Stimulated activated CD4-positive, alpha-beta T cell treated with anti-CD3 and anti-CD28 coated beads, TNF-alpha, amount 100 ng/mL, for 4 hours (primary cell): ENCODE data around the gene DCLRE1B.

ENCODE experiments used
- DNase-seq, 3 experiments: peaks; one replicate each; pipeline ENCODE4 v3.0.0-alpha.2; 2020; ENCODE audit warnings: low read depth in 3 of 3

DCLRE1B gene

GRCh38 chr1:113928187-113928930 is 23.2 kb downstream of the DCLRE1B start:
- no peak for DNase-seq

GRCh38 chr1:113928941-113929749 is 24.0 kb downstream of the DCLRE1B start, which contains the start of gene HIPK1:
Gene HIPK1, plus strand, starts transcription at chr1:113929324.
- DNase-seq = peak; percentile 82 to 87 (median 85)

GRCh38 chr1:113929750-113930498 is 24.8 kb downstream of the DCLRE1B start:
- peak; percentile 30 to 44 (median 31) for DNase-seq

GRCh38 chr1:113930499-113931161 is 25.5 kb downstream of the DCLRE1B start:
- DNase-seq = peak in 1 of 3 experiments; percentile 41

- no peak for DNase-seq
Measured at GRCh38 chr1:113931451-113931851, 26.3 kb downstream of the DCLRE1B start.

GRCh38 chr1:113934006-113934405 is 28.9 kb downstream of the DCLRE1B start:
- DNase-seq = no peak

DNA sequence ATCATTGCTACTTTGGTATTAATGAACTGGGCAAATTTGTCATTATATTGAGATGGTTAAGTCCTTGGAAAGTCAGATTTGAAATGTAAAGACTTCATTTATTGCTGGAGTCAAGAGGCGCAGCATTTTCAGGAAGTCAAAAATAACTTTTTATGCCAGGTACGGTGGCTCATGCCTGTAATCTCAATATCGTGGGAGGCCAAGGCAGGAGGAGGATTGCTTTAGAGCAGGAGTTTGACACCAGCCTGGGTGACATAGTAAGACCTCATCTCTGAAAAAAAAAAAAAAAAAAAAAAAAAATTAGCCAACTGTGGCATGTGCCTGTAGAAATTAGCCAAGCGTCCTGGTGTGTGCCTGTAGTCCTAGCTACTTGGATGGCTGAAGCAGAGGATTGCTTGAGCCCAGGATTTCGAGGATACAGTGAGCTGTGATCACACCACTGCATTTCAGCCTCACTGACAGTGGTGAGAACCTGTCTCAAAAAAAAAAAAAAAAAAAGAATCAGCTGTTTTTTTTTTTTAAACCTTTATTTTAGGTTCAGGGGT is 29.5 kb downstream of the DCLRE1B start:
- no peak for DNase-seq

GRCh38 chr1:113935176-113935575 is 30.1 kb downstream of the DCLRE1B start:
- DNase-seq = no peak

DNA sequence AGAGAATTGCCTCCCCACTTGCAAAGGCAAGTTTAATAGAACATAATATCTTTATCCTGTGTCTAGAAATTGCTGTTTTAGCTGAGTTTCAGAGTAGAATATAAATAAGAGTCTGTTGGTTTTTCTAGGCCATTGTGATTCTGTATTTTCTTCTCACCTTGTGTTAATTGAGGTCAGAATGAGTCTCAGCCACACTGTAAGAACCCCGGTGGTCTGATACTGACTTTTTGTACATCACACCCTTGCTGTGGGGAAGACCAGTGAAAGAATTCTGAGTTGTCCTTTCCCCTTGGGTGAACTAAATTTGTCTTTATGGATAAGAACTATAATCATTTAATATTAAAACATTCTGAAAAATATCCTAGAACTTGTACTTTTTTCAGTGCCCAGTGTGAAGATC is 30.8 kb downstream of the DCLRE1B start:
- no peak for DNase-seq

- DNase-seq = no peak
Measured at GRCh38 chr1:113937146-113937545, 32.0 kb downstream of the DCLRE1B start.

DNA sequence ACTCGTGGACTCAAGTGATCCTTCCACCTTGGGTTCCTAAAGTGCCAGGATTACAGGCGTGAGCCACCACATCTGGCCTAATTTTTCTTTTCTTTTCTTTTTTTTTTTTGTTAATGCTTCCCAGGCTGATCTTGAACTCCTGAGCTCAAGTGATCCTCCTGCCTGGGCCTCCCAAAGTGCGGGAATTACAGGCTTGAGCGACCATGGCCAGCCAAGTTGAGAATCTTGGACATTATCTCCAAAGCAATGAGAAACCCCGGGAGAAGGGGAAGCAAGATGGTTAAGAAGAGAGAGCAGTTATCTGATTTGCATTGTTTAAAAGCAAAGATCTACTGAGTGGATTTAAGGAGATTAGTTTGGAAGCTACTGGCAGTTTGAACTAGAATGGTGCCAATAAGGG is 33.1 kb downstream of the DCLRE1B start:
- DNase-seq = no peak

GRCh38 chr1:113940365-113941244 is 35.5 kb downstream of the DCLRE1B start:
- no peak for DNase-seq

DNA sequence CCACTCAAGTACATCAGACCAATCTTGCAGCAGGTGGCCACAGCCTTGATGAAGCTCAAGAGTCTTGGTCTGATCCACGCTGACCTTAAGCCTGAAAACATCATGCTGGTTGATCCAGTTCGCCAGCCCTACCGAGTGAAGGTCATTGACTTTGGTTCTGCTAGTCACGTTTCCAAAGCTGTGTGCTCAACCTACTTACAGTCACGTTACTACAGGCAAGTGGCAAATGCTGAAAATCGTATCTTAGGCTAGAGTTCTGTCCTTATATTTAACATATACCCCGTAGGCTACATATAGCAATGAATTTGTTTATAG is 36.1 kb downstream of the DCLRE1B start:
- DNase-seq = no peak

GRCh38 chr1:113942527-113942926 is 37.4 kb downstream of the DCLRE1B start:
- no peak for DNase-seq

GRCh38 chr1:113943028-113943811 is 38.1 kb downstream of the DCLRE1B start:
- DNase-seq = no peak

DNA sequence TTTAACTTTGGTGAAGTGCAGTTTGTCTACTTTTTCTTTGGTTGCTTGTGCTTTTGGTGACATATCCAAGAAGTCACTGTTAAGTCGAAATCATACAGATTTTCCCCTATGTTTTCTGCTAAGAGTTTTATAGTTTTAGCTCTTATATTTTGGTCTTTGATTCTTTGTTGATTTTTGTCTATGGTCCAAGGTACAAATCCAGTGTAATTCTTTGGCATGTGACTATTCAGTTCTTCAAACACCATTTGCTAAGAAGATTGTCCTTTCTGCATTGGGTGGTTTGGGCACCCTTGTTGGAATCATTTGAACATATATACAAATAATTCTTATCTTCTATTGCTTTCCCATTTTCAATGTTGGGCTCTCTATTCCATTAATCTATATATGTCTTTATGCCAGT is 40.2 kb downstream of the DCLRE1B start:
- no peak for DNase-seq

DNA sequence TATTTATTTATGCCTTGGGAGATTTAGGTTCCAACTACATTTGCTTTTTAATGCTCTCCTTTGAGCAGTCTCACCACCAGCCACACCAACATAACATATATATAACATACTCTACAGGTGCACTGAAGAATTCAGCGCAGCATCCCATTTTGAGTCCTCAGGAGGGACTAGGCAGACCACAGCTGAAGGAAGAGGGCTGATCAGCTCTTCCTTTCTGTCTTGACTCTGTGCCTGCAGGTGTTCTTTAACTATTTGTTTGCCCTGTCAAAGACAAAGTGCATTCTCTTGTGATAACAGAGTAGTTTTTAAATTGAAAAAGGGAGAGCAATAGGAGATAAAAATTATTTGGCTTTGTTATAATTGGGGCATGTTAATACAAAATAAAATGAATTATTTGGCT is 41.0 kb downstream of the DCLRE1B start:
- DNase-seq = no peak

GRCh38 chr1:113946678-113947387 is 41.7 kb downstream of the DCLRE1B start:
- no peak for DNase-seq
